Testis (tissue), 2 donors: ENCODE data around the gene NCS1.

Experiments used
- POLR2A ChIP-seq: fragments of 450-650 bp; IDR thresholded peaks from one replicate; pipeline ENCODE4 v1.6.1; 2017; ENCODE audit warnings: antibody characterized with exemption, mild to moderate bottlenecking, moderate library complexity
- TF ChIP-seq, protein P1 (sequence below), 3 experiments: fragments of 450-650 bp in 2 of 3; fragments of 200-600 bp in 1 of 3; sonication (generic) in 1 of 3; IDR thresholded peaks; one replicate each; pipeline ENCODE4 v1.5.1; 2016 to 2019; ENCODE audit warnings: antibody characterized with exemption in 3 of 3, mild to moderate bottlenecking in 2 of 3, moderate library complexity in 1 of 3

DNA sequence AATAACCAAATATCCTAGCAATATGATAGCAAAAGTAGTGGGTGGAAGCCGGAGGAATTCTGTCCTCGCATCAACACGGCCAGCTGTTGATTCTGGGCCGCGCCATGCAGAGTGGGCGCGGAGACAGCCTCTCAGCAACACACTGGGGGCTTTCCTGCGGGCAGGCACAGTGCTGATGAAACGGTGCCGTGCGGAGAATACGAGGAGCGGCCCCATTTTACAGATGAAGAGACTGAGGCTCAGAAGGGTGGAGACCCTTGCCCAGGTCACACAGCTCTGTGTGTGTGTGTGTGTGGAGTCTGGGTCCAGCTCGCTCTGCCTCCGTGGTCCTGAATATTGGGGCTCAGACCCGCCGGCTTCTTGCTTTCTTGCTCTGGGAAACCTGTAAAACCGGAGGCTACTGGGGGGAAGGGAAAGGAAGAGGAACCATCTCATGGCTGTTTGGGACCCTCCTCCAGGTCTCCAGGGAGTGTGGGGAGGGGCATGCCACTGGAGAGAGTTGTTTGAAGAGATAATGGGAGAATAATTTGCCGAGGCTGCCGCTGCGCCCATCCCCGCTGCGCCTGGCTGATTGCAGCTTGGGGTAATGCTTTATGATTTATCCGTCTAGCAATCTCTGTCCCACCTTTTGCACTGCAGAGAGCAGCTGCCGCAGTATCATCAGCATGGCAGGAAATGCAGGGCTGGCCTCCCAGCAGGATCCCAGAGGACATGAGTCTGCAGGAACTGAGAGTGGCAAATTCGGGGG, 36.6 kb downstream of the NCS1 start:
- TF ChIP-seq, protein P1, sequence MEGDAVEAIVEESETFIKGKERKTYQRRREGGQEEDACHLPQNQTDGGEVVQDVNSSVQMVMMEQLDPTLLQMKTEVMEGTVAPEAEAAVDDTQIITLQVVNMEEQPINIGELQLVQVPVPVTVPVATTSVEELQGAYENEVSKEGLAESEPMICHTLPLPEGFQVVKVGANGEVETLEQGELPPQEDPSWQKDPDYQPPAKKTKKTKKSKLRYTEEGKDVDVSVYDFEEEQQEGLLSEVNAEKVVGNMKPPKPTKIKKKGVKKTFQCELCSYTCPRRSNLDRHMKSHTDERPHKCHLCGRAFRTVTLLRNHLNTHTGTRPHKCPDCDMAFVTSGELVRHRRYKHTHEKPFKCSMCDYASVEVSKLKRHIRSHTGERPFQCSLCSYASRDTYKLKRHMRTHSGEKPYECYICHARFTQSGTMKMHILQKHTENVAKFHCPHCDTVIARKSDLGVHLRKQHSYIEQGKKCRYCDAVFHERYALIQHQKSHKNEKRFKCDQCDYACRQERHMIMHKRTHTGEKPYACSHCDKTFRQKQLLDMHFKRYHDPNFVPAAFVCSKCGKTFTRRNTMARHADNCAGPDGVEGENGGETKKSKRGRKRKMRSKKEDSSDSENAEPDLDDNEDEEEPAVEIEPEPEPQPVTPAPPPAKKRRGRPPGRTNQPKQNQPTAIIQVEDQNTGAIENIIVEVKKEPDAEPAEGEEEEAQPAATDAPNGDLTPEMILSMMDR (IDR thresholded peaks at IDR 0.05) = no peak
- TF ChIP-seq POLR2A = no peak
